Activated naive CD8-positive, alpha-beta T cell treated with anti-CD3 and anti-CD28 coated beads, Interleukin-2, amount 50 U/mL, for 24 hours (primary cell): ENCODE results near the gene CCP110.
"Not testable (repeated sequence)": the region's sequence is repeated elsewhere in the genome, so short reads cannot be mapped to it uniquely, and the experiment has no call there.

ENCODE experiments used
- ATAC-seq: fragments of 150-1000 bp; cut with Tn5 transposase; one replicate; pipeline ENCODE4 v1.10.0; 2021
- DNase-seq: peaks from one replicate; pipeline ENCODE4 v3.0.0; 2021
- H3K27ac Mint-ChIP-seq: one replicate; pipeline ENCODE4 v1.8.0; 2021; ENCODE audit warnings: mild to moderate bottlenecking, mixed read lengths
- H3K27me3 Mint-ChIP-seq: one replicate; pipeline ENCODE4 v1.8.0; 2021; ENCODE audit warnings: mixed read lengths
- H3K36me3 Mint-ChIP-seq: one replicate; pipeline ENCODE4 v1.8.0; 2021; ENCODE audit warnings: low read depth, mixed read lengths
- H3K4me1 Mint-ChIP-seq: one replicate; pipeline ENCODE4 v1.8.0; 2021; ENCODE audit warnings: mixed read lengths
- H3K4me3 Mint-ChIP-seq: one replicate; pipeline ENCODE4 v1.8.0; 2021; ENCODE audit warnings: mild to moderate bottlenecking, moderate library complexity, mixed read lengths
- H3K9me3 Mint-ChIP-seq: one replicate; pipeline ENCODE4 v1.8.0; 2021; ENCODE audit warnings: mixed read lengths

CCP110 gene

DNA sequence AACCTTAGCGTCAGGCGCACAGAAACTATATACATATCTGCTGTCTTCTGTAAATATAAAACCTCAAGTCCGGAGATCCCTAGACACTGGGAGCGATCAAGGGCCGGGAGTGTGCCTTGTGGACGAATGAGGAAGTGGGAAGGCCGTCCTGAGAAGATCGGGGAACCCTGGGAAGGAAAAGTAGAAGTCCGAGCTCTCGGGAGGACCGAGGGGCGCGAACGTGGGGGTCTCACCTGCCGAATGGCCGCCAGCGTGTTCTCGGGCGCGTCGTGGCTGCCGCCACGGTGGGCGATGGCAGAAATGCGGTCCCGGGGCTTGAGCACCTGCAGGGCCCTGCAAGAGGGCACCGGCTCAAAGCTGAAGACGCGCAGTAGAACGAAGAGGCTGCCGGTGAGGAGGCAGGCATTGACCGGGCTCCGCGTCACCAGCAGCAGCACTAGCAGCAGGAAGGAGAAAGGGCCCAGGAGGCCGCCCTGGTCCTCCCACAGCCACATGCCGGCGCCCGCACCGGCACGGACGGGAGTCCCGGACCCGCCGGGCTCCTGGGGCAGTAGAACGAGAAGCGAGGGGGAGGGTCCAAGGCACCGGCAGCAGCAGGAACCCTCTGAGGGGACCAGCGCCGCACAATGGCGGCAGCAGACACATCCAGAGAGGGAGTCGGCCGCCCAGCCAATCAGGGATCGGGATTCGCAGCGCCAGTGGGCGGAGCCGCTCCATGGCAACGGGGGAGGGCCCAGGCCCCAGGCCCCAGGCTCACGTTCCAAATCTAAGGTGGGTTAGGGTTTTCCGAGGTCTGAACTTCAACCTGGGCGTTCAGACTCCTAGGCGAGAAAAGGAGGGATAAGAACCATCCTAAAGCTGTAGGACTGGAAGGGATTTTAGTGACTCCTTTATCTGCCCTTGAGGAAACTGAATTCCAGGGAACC, 2.0 kb upstream of the CCP110 start, which contains the start of gene GDE1:
TSS of gene GDE1 (minus strand) at position 628 of the 926 bp plus-strand sequence. CDS start at position 494, 134 bp downstream.
- Mint-ChIP-seq H3K27me3 (no peaks in the 10 kb centered on the region), H3K9me3 (no peaks in the 10 kb centered on the region), H3K27ac (peak within 1 kb of the TSS; percentile 87), H3K4me3 (peak within 1 kb of the TSS; percentile 93), H3K4me1 (peaks cover 63% of the 10 kb centered on the region), H3K36me3 (peaks cover 12% of the 10 kb centered on the region)
- DNase-seq (peak; percentile 95), ATAC-seq (peak; percentile 87)

- Mint-ChIP-seq H3K36me3 (peaks cover 6% of the 10 kb centered on the region), H3K4me3 (peak overlapping the region; percentile 93), H3K9me3 (no peaks in the 10 kb centered on the region), H3K4me1 (peaks cover 57% of the 10 kb centered on the region), H3K27me3 (no peaks in the 10 kb centered on the region), H3K27ac (peak overlapping the region; percentile 87)
- no peak for DNase-seq
- no peak for ATAC-seq
Observed at GRCh38 chr16:19522397-19522732, 1.4 kb upstream of the CCP110 start.

- Mint-ChIP-seq H3K27ac (no peak overlapping the region), H3K4me3 (no peak overlapping the region), H3K9me3 (no peaks in the 10 kb centered on the region), H3K4me1 (peaks cover 53% of the 10 kb centered on the region), H3K36me3 (peaks cover 4% of the 10 kb centered on the region), H3K27me3 (no peaks in the 10 kb centered on the region)
- ATAC-seq: no peak
- DNase-seq: no peak
Observed at GRCh38 chr16:19522760-19523159, 982 bp upstream of the CCP110 start.

- Mint-ChIP-seq H3K9me3 (no peaks in the 10 kb centered on the region), H3K4me1 (peaks cover 52% of the 10 kb centered on the region), H3K4me3 (no peak overlapping the region), H3K36me3 (peaks cover 7% of the 10 kb centered on the region), H3K27ac (no peak overlapping the region), H3K27me3 (no peaks in the 10 kb centered on the region)
- no peak for DNase-seq
- ATAC-seq: no peak
Observed at GRCh38 chr16:19523184-19523558, 571 bp upstream of the CCP110 start.

DNA sequence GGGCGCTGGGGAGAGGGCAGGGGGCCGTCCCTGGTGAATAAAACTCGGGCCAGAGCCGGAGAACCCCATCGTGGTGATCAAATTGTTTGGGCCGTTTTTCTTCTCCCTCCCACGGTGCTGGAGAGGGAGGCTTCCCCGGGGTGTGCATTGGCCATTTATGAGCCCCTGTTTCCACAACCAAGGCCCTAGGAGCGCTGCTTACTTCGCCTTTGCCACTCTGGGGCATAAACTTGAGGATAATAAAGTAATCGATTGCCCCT, 544 bp downstream of the CCP110 start:
- Mint-ChIP-seq H3K36me3 (peaks cover 14% of the 10 kb centered on the region), H3K4me1 (peaks cover 44% of the 10 kb centered on the region), H3K27me3 (no peaks in the 10 kb centered on the region), H3K27ac (peak overlapping the region; percentile 56), H3K4me3 (peak overlapping the region; percentile 92), H3K9me3 (no peaks in the 10 kb centered on the region)
- no peak for ATAC-seq
- DNase-seq: no peak

- H3K27ac Mint-ChIP-seq: peak overlapping the region; percentile 56
- no peaks in the 10 kb centered on the region for H3K9me3 Mint-ChIP-seq
- DNase-seq: no peak
Observed at GRCh38 chr16:19524616-19525384, 1.1 kb downstream of the CCP110 start.

DNA sequence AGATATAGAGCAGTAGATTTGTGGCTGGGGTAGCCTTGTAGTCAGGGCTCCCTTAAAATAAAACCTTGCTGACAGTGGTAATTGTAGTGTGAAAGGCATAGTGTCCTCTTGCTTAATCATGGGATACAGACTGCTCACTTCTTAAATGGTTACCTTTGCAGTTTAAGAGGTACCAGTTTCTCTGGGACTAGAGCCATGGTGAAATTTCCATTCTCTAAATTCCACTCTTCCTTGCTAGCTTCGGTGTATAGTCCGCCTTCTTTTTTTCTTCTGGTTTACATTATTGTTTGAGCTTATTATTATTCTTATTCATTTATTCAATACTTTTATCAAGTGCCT, 1.6 kb downstream of the CCP110 start:
- Mint-ChIP-seq H3K4me3 (peak overlapping the region; percentile 92), H3K27me3 (no peaks in the 10 kb centered on the region), H3K27ac (peak overlapping the region; percentile 56), H3K4me1 (peaks cover 41% of the 10 kb centered on the region), H3K9me3 (no peaks in the 10 kb centered on the region), H3K36me3 (peaks cover 18% of the 10 kb centered on the region)
- ATAC-seq (no peak), DNase-seq (no peak)

More at GRCh38 chr16:19524616-19525384, 1.1 kb downstream of the CCP110 start:
- no peak for ATAC-seq
- H3K27me3 Mint-ChIP-seq: no peaks in the 10 kb centered on the region
- peaks cover 44% of the 10 kb centered on the region for H3K4me1 Mint-ChIP-seq
- peak overlapping the region; percentile 92 for H3K4me3 Mint-ChIP-seq
- peaks cover 16% of the 10 kb centered on the region for H3K36me3 Mint-ChIP-seq

GRCh38 chr16:19527161-19527560, 3.4 kb downstream of the CCP110 start:
- no peak for ATAC-seq
- Mint-ChIP-seq H3K36me3 (peaks cover 25% of the 10 kb centered on the region), H3K4me3 (no peak overlapping the region), H3K27me3 (no peaks in the 10 kb centered on the region), H3K27ac (no peak overlapping the region), H3K9me3 (no peaks in the 10 kb centered on the region), H3K4me1 (peaks cover 29% of the 10 kb centered on the region)
- DNase-seq: no peak

DNA sequence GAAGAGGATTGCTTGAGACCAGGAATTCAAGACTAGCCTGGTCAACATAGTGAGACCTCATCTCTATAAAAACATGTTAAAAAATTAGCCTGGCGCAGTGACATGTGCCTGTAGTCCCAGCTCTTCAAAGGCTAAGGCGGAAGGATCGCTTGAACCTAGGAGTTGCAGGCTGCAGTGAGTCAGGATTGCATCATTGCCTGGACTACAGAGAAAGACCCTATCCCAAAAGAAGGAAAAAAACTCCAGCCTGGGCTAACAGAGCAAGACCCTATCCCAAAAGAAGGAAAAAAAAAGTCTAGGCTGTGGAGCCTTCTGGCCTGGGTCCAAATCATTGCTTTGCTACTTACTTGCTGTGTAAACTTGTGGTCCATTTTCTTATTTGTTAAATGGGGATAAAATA, 4.9 kb downstream of the CCP110 start:
- no peak for ATAC-seq
- Mint-ChIP-seq H3K36me3 (peaks cover 33% of the 10 kb centered on the region), H3K27ac (no peak overlapping the region), H3K4me1 (peaks cover 18% of the 10 kb centered on the region), H3K9me3 (no peaks in the 10 kb centered on the region), H3K27me3 (no peaks in the 10 kb centered on the region), H3K4me3 (no peak overlapping the region)
- no peak for DNase-seq

- DNase-seq: no peak
- peaks cover 54% of the 10 kb centered on the region for H3K36me3 Mint-ChIP-seq
- no peak for ATAC-seq
- no peaks in the 10 kb centered on the region for H3K9me3 Mint-ChIP-seq
- no peak overlapping the region for H3K4me3 Mint-ChIP-seq
- no peaks in the 10 kb centered on the region for H3K4me1 Mint-ChIP-seq
- no peak overlapping the region for H3K27ac Mint-ChIP-seq
- no peaks in the 10 kb centered on the region for H3K27me3 Mint-ChIP-seq
Observed at GRCh38 chr16:19532601-19533000, 8.9 kb downstream of the CCP110 start.

- Mint-ChIP-seq H3K27ac (no peak overlapping the region), H3K9me3 (no peaks in the 10 kb centered on the region), H3K36me3 (peaks cover 53% of the 10 kb centered on the region), H3K4me1 (no peaks in the 10 kb centered on the region), H3K4me3 (no peak overlapping the region), H3K27me3 (no peaks in the 10 kb centered on the region)
- DNase-seq: no peak
- no peak for ATAC-seq
Observed at GRCh38 chr16:19540241-19540970, 16.7 kb downstream of the CCP110 start.

GRCh38 chr16:19542138-19542821, 18.5 kb downstream of the CCP110 start:
- ATAC-seq (no peak), DNase-seq (no peak)
- Mint-ChIP-seq H3K4me3 (no peak overlapping the region), H3K27ac (no peak overlapping the region), H3K4me1 (no peaks in the 10 kb centered on the region), H3K9me3 (no peaks in the 10 kb centered on the region), H3K27me3 (no peaks in the 10 kb centered on the region), H3K36me3 (peaks cover 40% of the 10 kb centered on the region)

DNA sequence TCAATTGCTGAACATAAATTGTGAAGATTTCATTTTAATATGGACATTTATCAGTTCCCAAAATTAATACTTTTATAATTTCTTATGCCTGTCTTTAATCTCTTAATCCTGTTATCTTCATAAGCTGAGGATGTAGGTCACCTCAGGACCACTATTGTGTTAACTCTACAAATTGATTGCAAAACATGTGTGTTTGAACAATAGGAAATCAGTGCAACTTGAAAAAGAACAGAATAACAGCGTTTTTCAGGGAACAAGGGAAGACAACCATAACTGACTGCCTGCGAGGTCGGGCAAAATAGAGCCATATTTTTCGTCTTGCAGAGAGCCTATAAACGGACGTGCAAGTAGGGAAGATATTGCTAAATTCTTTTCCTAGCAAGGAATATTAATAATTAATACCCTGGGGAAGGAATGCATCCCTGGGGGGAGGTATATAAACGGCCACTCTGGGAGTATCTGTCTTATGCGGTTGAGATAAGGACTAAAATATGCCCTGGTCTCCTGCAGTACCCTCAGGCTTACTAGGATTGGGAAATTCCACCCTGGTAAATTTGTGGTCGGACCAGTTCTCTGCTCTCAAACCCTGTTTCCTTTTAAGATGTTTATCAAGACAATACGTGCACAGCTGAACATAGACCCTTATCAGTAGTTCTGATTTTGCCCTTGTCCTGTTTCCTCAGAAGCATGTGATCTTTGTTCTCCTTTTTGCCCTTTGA, 19.7 kb downstream of the CCP110 start:
- not testable (repeated sequence) for H3K9me3 Mint-ChIP-seq, DNase-seq
- H3K36me3 Mint-ChIP-seq: peaks cover 44% of the 10 kb centered on the region

GRCh38 chr16:19548144-19548543, 24.4 kb downstream of the CCP110 start:
- ATAC-seq (no peak), DNase-seq (no peak)
- Mint-ChIP-seq H3K36me3 (peaks cover 36% of the 10 kb centered on the region), H3K4me3 (no peak overlapping the region), H3K9me3 (no peaks in the 10 kb centered on the region), H3K27me3 (no peaks in the 10 kb centered on the region), H3K27ac (no peak overlapping the region), H3K4me1 (no peaks in the 10 kb centered on the region)

More for the DNA sequence above, 19.7 kb downstream of the CCP110 start:
- not testable (repeated sequence) for H3K4me1 Mint-ChIP-seq, H3K27me3 Mint-ChIP-seq, H3K27ac Mint-ChIP-seq, H3K4me3 Mint-ChIP-seq, ATAC-seq
